Measurements from ENCODE around the gene INPP1.

- TF ChIP-seq POLR2AphosphoS5 (IDR thresholded peaks at IDR 0.05; ENCODE audit: low read depth), result no peak
- no peak for TF ChIP-seq CTCF (IDR thresholded peaks at IDR 0.05; ENCODE audit: insufficient read depth, low read length)
Observed at GRCh38 chr2:190405070-190405469, 61.7 kb downstream of the INPP1 start.
